H1 (cell line): Measurements from ENCODE around the gene SLC44A1. TPM values are rescaled to one million over a fixed set of nuclear protein-coding genes. Genes with fewer than 3 reads are reported as not detected.
A peak's percentile ranks its signal among the peaks of the same experiment; 100 is the strongest.

Experiments used
- CTCF ChIA-PET: fragments of 300-600 bp; sonication (Branson Sonifier 250); formaldehyde crosslinking; loops from one replicate; lab custom pipeline; 2021; ENCODE audit not compliant: partially characterized antibody; lab: Charles Lee
- POLR2A ChIA-PET: fragments of 300-600 bp; sonication (Branson Sonifier 250); formaldehyde crosslinking; loops from one replicate; lab custom pipeline; 2021; ENCODE audit warnings: inconsistent platforms; ENCODE audit not compliant: partially characterized antibody; lab: Charles Lee
- DNase-seq, 2 experiments: peaks; one replicate each; pipeline versions ENCODE4 v3.0.0 to v3.0.0-alpha.2; 2010 to 2022; ENCODE audit warnings: low spot score in 2 of 2, low read depth in 1 of 2, mixed read lengths in 1 of 2
- FAIRE-seq: peaks from 2 replicates; lab custom pipeline; 2011; peaks lifted over from hg19 to GRCh38; lab: Jason Lieb, UNC
- H2AFZ ChIP-seq: 2 replicates; pipeline ENCODE4 v1.8.1; 2012; ENCODE audit warnings: low read length, inconsistent platforms
- H2AK5ac ChIP-seq: 2 replicates; pipeline ENCODE4 v1.6.1; 2013; ENCODE audit warnings: low read depth, low read length
- H2BK120ac ChIP-seq: replicated peaks from 2 replicates; pipeline ENCODE3; 2013; ENCODE audit warnings: low read depth, low read length, inconsistent platforms
- H2BK12ac ChIP-seq: 2 replicates; pipeline ENCODE4 v1.6.1; 2013; ENCODE audit warnings: low read depth, low read length
- H2BK15ac ChIP-seq: 2 replicates; pipeline ENCODE4 v1.6.1; 2013; ENCODE audit warnings: low read length
- H2BK20ac ChIP-seq: 2 replicates; pipeline ENCODE4 v1.6.1; 2013; ENCODE audit warnings: low read length
- H2BK5ac ChIP-seq: 2 replicates; pipeline ENCODE4 v1.6.1; 2013; ENCODE audit warnings: low read depth, low read length
- H3K14ac ChIP-seq: 2 replicates; pipeline ENCODE4 v1.6.1; 2013; ENCODE audit warnings: inconsistent platforms; ENCODE audit not compliant: insufficient read length
- H3K18ac ChIP-seq: 2 replicates; pipeline ENCODE4 v1.6.1; 2013; ENCODE audit warnings: low read length; ENCODE audit errors: extremely low read depth
- H3K23ac ChIP-seq: 2 replicates; pipeline ENCODE4 v1.6.1; 2013; ENCODE audit warnings: inconsistent platforms; ENCODE audit not compliant: insufficient read length
- H3K23me2 ChIP-seq: 2 replicates; pipeline ENCODE4 v1.6.1; 2013; ENCODE audit warnings: low read depth, low read length
- H3K27ac ChIP-seq: 2 replicates; pipeline ENCODE4 v1.6.1; 2011; ENCODE audit warnings: low read depth, low read length, inconsistent platforms
- H3K27me3 ChIP-seq, 4 experiments: replicated peaks in 1 of 4; 1 replicate in 1 of 4; 2 replicates in 3 of 4; pipeline versions ENCODE4 v1.6.1 to v1.8.1; 2011 to 2013; ENCODE audit warnings: low read length in 3 of 4, mild to moderate bottlenecking in 3 of 4, inconsistent platforms in 2 of 4, mixed read lengths in 2 of 4, moderate library complexity in 1 of 4; ENCODE audit not compliant: control insufficient read depth in 3 of 4, insufficient read depth in 3 of 4; ENCODE audit errors: extremely low read depth in 1 of 4
- H3K36me3 ChIP-seq, 4 experiments: 2 replicates each; pipeline versions ENCODE4 v1.6.1 to v1.8.1; 2011 to 2013; ENCODE audit warnings: mild to moderate bottlenecking in 4 of 4, low read length in 3 of 4, moderate library complexity in 2 of 4, control low read depth in 1 of 4, inconsistent platforms in 1 of 4; ENCODE audit not compliant: insufficient read depth in 4 of 4, control insufficient read depth in 2 of 4
- H3K4ac ChIP-seq: replicated peaks from 2 replicates; pipeline ENCODE3; 2013; ENCODE audit warnings: low read length, low read depth, mixed read lengths, inconsistent platforms; ENCODE audit not compliant: insufficient read length
- H3K4me1 ChIP-seq, 4 experiments: replicated peaks in 1 of 4; 1 replicate in 1 of 4; 2 replicates in 3 of 4; pipeline versions ENCODE4 v1.6.1 to v1.8.1; 2011 to 2013; ENCODE audit warnings: low read length in 3 of 4, inconsistent platforms in 2 of 4, mixed read lengths in 1 of 4; ENCODE audit not compliant: insufficient read depth in 4 of 4, control insufficient read depth in 3 of 4
- H3K4me2 ChIP-seq, 2 experiments: 2 replicates each; pipeline versions ENCODE4 v1.6.1 to v1.8.1; 2011 to 2013; ENCODE audit warnings: low read depth in 2 of 2, low read length in 2 of 2, control low read depth in 1 of 2, inconsistent platforms in 1 of 2, mild to moderate bottlenecking in 1 of 2; ENCODE audit not compliant: insufficient read depth in 1 of 2
- H3K4me3 ChIP-seq, 4 experiments: fragments of 200-600, 300-600 bp in 1 of 4; sonication (generic), shearing (Covaris generic), sonication (Bioruptor Twin) in 1 of 4; 2 replicates each; pipeline versions ENCODE4 v1.5.1 to v1.8.1; 2011 to 2016; ENCODE audit warnings: low read length in 4 of 4, low read depth in 3 of 4, control low read depth in 2 of 4, inconsistent platforms in 2 of 4, mild to moderate bottlenecking in 2 of 4, mixed read lengths in 1 of 4, moderate library complexity in 1 of 4; ENCODE audit not compliant: insufficient read depth in 2 of 4; ENCODE audit errors: extremely low read depth in 1 of 4
- H3K56ac ChIP-seq: replicated peaks from 2 replicates; pipeline ENCODE3; 2013; ENCODE audit warnings: low read depth, mild to moderate bottlenecking, mixed read lengths, low read length, inconsistent platforms; ENCODE audit not compliant: insufficient read length
- H3K79me1 ChIP-seq: 2 replicates; pipeline ENCODE4 v1.6.1; 2013; ENCODE audit warnings: low read depth, low read length, control low read depth
- H3K79me2 ChIP-seq, 2 experiments: 2 replicates each; pipeline versions ENCODE4 v1.6.1 to v1.8.1; 2012 to 2013; ENCODE audit warnings: low read length in 2 of 2, mild to moderate bottlenecking in 2 of 2, inconsistent platforms in 1 of 2; ENCODE audit not compliant: insufficient read depth in 2 of 2, control insufficient read depth in 1 of 2
- H3K9ac ChIP-seq, 4 experiments: replicated peaks in 1 of 4; 1 replicate in 1 of 4; 2 replicates in 3 of 4; pipeline versions ENCODE4 v1.6.1 to v1.8.1; 2011 to 2013; ENCODE audit warnings: low read depth in 3 of 4, low read length in 3 of 4, control low read depth in 2 of 4, mild to moderate bottlenecking in 2 of 4, moderate library complexity in 2 of 4, inconsistent platforms in 1 of 4; ENCODE audit errors: extremely low read depth in 1 of 4
- H3K9me3 ChIP-seq, 2 experiments: 2 replicates each; pipeline versions ENCODE4 v1.6.1 to v1.8.1; 2012 to 2013; ENCODE audit warnings: mild to moderate bottlenecking in 2 of 2, moderate library complexity in 2 of 2, control low read depth in 1 of 2, inconsistent platforms in 1 of 2, low read depth in 1 of 2, low read length in 1 of 2, mixed read lengths in 1 of 2; ENCODE audit not compliant: insufficient read depth in 2 of 2
- H4K20me1 ChIP-seq, 2 experiments: replicated peaks in 1 of 2; 2 replicates each; pipeline versions ENCODE3 to v1.8.1; 2011 to 2013; ENCODE audit warnings: inconsistent platforms in 2 of 2, low read length in 2 of 2, mild to moderate bottlenecking in 1 of 2; ENCODE audit not compliant: insufficient read depth in 2 of 2, control insufficient read depth in 1 of 2
- H4K5ac ChIP-seq: 2 replicates; pipeline ENCODE4 v1.6.1; 2013; ENCODE audit warnings: low read length, low read depth, mixed read lengths, inconsistent platforms; ENCODE audit not compliant: insufficient read length
- H4K8ac ChIP-seq: 2 replicates; pipeline ENCODE4 v1.8.0; 2013; ENCODE audit warnings: mild to moderate bottlenecking, moderate library complexity, low read length, inconsistent platforms; ENCODE audit not compliant: insufficient read depth; ENCODE audit errors: extremely low read depth
- H4K91ac ChIP-seq: replicated peaks from 2 replicates; pipeline ENCODE3; 2013; ENCODE audit warnings: low read length, mixed read lengths, inconsistent platforms; ENCODE audit not compliant: insufficient read length
- ASH2L ChIP-seq: fragments of 200-600, 300-600 bp; sonication (generic); IDR thresholded peaks from one replicate; pipeline ENCODE4 v1.7.1; 2017; ENCODE audit warnings: low read length
- KDM4A ChIP-seq: IDR thresholded peaks from one replicate; pipeline ENCODE4 v1.7.1; 2012; ENCODE audit warnings: low read depth, mild to moderate bottlenecking, moderate library complexity, low read length, inconsistent platforms; ENCODE audit not compliant: severe bottlenecking
- SRF ChIP-seq: IDR thresholded peaks from 2 replicates; pipeline ENCODE4 v1.6.1; 2011; ENCODE audit warnings: mild to moderate bottlenecking, low read depth, low read length, moderate library complexity
- WGBS, 2 experiments: shearing (Covaris generic) in 1 of 2; methylation state at CpG; one replicate each; pipeline versions ENCODE4 v1.1.6 to v1.1.7; 2013 to 2015; ENCODE audit warnings: low lambda C conversion rate in 2 of 2, mixed read lengths in 2 of 2, inconsistent platforms in 1 of 2, low coverage in 1 of 2, missing lambda C conversion rate in 1 of 2; ENCODE audit not compliant: insufficient replicate concordance in 2 of 2, insufficient coverage in 1 of 2, insufficient read length in 1 of 2; ENCODE audit errors: extremely low coverage in 1 of 2, missing lambda C conversion rate in 1 of 2; 5-methylcytosine and 5-hydroxymethylcytosine counted together
- polyA plus RNA-seq, 7 experiments: library from polyadenylated mRNA; depleted of rRNA in 3 of 7; stranded (reverse) in 5 of 7; unstranded in 2 of 7; fragments of >200 nt in 5 of 7; fragments of 200-250 nt in 2 of 7; gene quantifications; 1 replicate in 5 of 7; 2 replicates in 1 of 7; 4 replicates in 1 of 7; pipeline versions ENCODE4 v1.2.1 to v1.2.3, GENCODE V29; 2011 to 2013; ENCODE audit warnings: missing spikeins in 2 of 7, mixed read lengths in 2 of 7
- total RNA-seq: library from RNA; stranded (reverse); fragmentation: NEBNext Ultra II Directional; extraction: Animal tissue kit (Norgen Biotek cat#: 25700); gene quantifications from 2 replicates; pipeline ENCODE4 v1.2.1, GENCODE V29; 2021

Gene SLC44A1
- total and polyA plus RNA-seq, 2 of the 8 experiments (the other 6 are each of a cell fraction or from before 2014, with no cell fraction given) = 30.5 to 71.2 TPM

- H2BK15ac ChIP-seq = no peak overlapping the region
- H3K4me1 ChIP-seq = peaks cover 0 to 13% (median 4%) of the 10 kb centered on the region in 4 experiments; a peak in 2 of 7 replicates
- no peak overlapping the region for H3K23ac ChIP-seq
- no peak overlapping the region for H3K4ac ChIP-seq
- no peak overlapping the region for H4K91ac ChIP-seq
- H3K27me3 ChIP-seq = no peaks in the 10 kb centered on the region; a peak in 1 of 7 replicates
- H3K18ac ChIP-seq = no peak overlapping the region
- H4K5ac ChIP-seq = no peak overlapping the region
- H4K20me1 ChIP-seq = no peaks in the 10 kb centered on the region
- ChIA-PET CTCF (no interaction called here), POLR2A (interaction anchor here (0.7 to 1.1 kb wide), 2 partner anchors 13 to 23 kb away, joined by 3 to 4 read pairs; no protein-coding TSS in a partner anchor)
- no peak overlapping the region for H3K9ac ChIP-seq
- H3K36me3 ChIP-seq = no peaks in the 10 kb centered on the region
- no peak overlapping the region for H2AFZ ChIP-seq
- H3K4me2 ChIP-seq = peak overlapping the region in 1 of 2 experiments; percentile 6; a peak in 2 of 4 replicates
- H3K79me2 ChIP-seq = no peaks in the 10 kb centered on the region
- H2BK12ac ChIP-seq = no peak overlapping the region
- H3K23me2 ChIP-seq = no peaks in the 10 kb centered on the region
- no peaks in the 10 kb centered on the region; a peak in 1 of 4 replicates for H3K9me3 ChIP-seq
- no peak overlapping the region for H4K8ac ChIP-seq
- DNase-seq (no peak), FAIRE-seq (no peak)
- H3K79me1 ChIP-seq = no peaks in the 10 kb centered on the region
- H2BK120ac ChIP-seq = no peak overlapping the region
- H3K56ac ChIP-seq = no peak overlapping the region
- WGBS, 2 experiments = 77% methylated on average over 4 of the region's 4 CpGs; no CpG with 5 or more reads in 1 of the 2 experiments
- no peak overlapping the region for H3K14ac ChIP-seq
- H3K4me3 ChIP-seq = no peak overlapping the region
- no peak overlapping the region for H2AK5ac ChIP-seq
- no peak overlapping the region for H2BK20ac ChIP-seq
- H2BK5ac ChIP-seq = no peak overlapping the region
- no peak overlapping the region for H3K27ac ChIP-seq
- TF ChIP-seq ASH2L (no peak), KDM4A (no peak), SRF (no peak)
Measured at GRCh38 chr9:105216440-105217178, 27.8 kb upstream of the SLC44A1 start.
